Measurements from ENCODE around the gene UXS1. TPM values are rescaled to one million over a fixed set of nuclear protein-coding genes. Genes with fewer than 3 reads are reported as not detected.

The UXS1 gene
- total RNA-seq, 2 experiments from 2014 or later = 47.4 to 47.8 TPM

- Mint-ChIP-seq H3K9me3 (peaks cover 23% of the 10 kb centered on the region), H3K27me3 (no peaks in the 10 kb centered on the region), H3K4me3 (no peak overlapping the region), H3K27ac (peak overlapping the region; percentile 10), H3K36me3 (ENCODE audit: low read depth) (peaks cover 91% of the 10 kb centered on the region), H3K4me1 (ENCODE audit: low read depth) (peaks cover 47% of the 10 kb centered on the region)
- POLR2A ChIA-PET = interaction anchor here (1.1 kb wide), 1 partner anchor 39 kb away, joined by 3 read pairs; no protein-coding TSS in a partner anchor
- intact Hi-C loops (cut with micrococcal nuclease) = no loop called here
- TF ChIP-seq CTCF (IDR thresholded peaks at IDR 0.05) = no peak
- CTCF ChIA-PET = no interaction called here
- ATAC-seq (no peak), DNase-seq (no peak)
Observed at GRCh38 chr2:106153781-106154180, 40.3 kb downstream of the UXS1 start.

- TF ChIP-seq CTCF (IDR thresholded peaks at IDR 0.05) = no peak
- Mint-ChIP-seq H3K36me3 (ENCODE audit: low read depth) (peaks cover 68% of the 10 kb centered on the region), H3K9me3 (no peaks in the 10 kb centered on the region), H3K27ac (peak overlapping the region; percentile 87), H3K27me3 (no peaks in the 10 kb centered on the region), H3K4me1 (ENCODE audit: low read depth) (peaks cover 55% of the 10 kb centered on the region), H3K4me3 (no peak overlapping the region)
- intact Hi-C loops (cut with micrococcal nuclease) = no loop called here
- CTCF ChIA-PET = interaction anchor here (1.3 to 4.1 kb wide), 3 partner anchors 9 to 13 kb away, joined by 6 to 16 read pairs (median 7); no protein-coding TSS in a partner anchor
- DNase-seq (peak; percentile 37), ATAC-seq (peak; percentile 48)
- POLR2A ChIA-PET = interaction anchor here (1.1 to 3.4 kb wide), 4 partner anchors 11 to 46 kb away, joined by 3 to 15 read pairs (median 4); no protein-coding TSS in a partner anchor
Observed at GRCh38 chr2:106147665-106148064, 46.4 kb downstream of the UXS1 start.

GRCh38 chr2:106147159-106147558, 46.9 kb downstream of the UXS1 start:
- H3K4me1 Mint-ChIP-seq (ENCODE audit: low read depth) = peaks cover 59% of the 10 kb centered on the region
- ChIA-PET CTCF (interaction anchor here (0.6 to 4.1 kb wide), 2 partner anchors 12 to 13 kb away, joined by 3 to 16 read pairs; no protein-coding TSS in a partner anchor), POLR2A (interaction anchor here (1.2 to 3.4 kb wide), 2 partner anchors 13 to 46 kb away, joined by 4 to 15 read pairs; no protein-coding TSS in a partner anchor)
- peak overlapping the region; percentile 87 for H3K27ac Mint-ChIP-seq
- H3K27me3 Mint-ChIP-seq = no peaks in the 10 kb centered on the region
- peaks cover 69% of the 10 kb centered on the region for H3K36me3 Mint-ChIP-seq (ENCODE audit: low read depth)
- no peak for ATAC-seq
- intact Hi-C loops (cut with micrococcal nuclease) = no loop called here
- H3K4me3 Mint-ChIP-seq = no peak overlapping the region
- H3K9me3 Mint-ChIP-seq = no peaks in the 10 kb centered on the region
- DNase-seq = no peak
- TF ChIP-seq CTCF (IDR thresholded peaks at IDR 0.05) = no peak

- H3K36me3 Mint-ChIP-seq (ENCODE audit: low read depth) = peaks cover 56% of the 10 kb centered on the region
- intact Hi-C loops (cut with micrococcal nuclease) = no loop called here
- ChIA-PET CTCF (no interaction called here), POLR2A (interaction anchor here (0.6 to 1.3 kb wide), 3 partner anchors 12 to 49 kb away, joined by 3 to 4 read pairs (median 3); partner anchors contain the start of gene UXS1)
- DNase-seq (peak; percentile 78), ATAC-seq (peak; percentile 71)
- TF ChIP-seq CTCF (IDR thresholded peaks at IDR 0.05) = no peak
- no peaks in the 10 kb centered on the region for H3K27me3 Mint-ChIP-seq
- no peaks in the 10 kb centered on the region for H3K9me3 Mint-ChIP-seq
- peak overlapping the region; percentile 90 for H3K27ac Mint-ChIP-seq
- peak overlapping the region; percentile 40 for H3K4me3 Mint-ChIP-seq
- H3K4me1 Mint-ChIP-seq (ENCODE audit: low read depth) = peaks cover 66% of the 10 kb centered on the region
Observed at GRCh38 chr2:106144621-106145331, 49.3 kb downstream of the UXS1 start.
